Measurements from ENCODE around the gene L1TD1. TPM values are rescaled to one million over a fixed set of nuclear protein-coding genes. Genes with fewer than 3 reads are reported as not detected.

The L1TD1 gene
- total and polyA plus RNA-seq, 2 donors (not counting 1 experiment from before 2014, with no cell fraction given), result 0.17 TPM; not detected in 1

GRCh38 chr1:62185677-62186076 is 9.0 kb upstream of the L1TD1 start:
- no peaks in the 10 kb centered on the region for H3K36me3 ChIP-seq (ENCODE audit: control insufficient read depth, insufficient read depth, low read length)
- no peaks in the 10 kb centered on the region for H3K9me3 ChIP-seq (ENCODE audit: control insufficient read depth, insufficient read depth, low read depth, low read length)
- H3K79me2 ChIP-seq (ENCODE audit: control insufficient read depth, insufficient read depth, low read length), result no peaks in the 10 kb centered on the region
- no peak overlapping the region for H3K27ac ChIP-seq (ENCODE audit: insufficient read depth, low read length)
- H3K4me2 ChIP-seq (ENCODE audit: extremely low read depth, insufficient read depth, low read length), result no peak overlapping the region
- H3K9ac ChIP-seq (ENCODE audit: insufficient read depth, low read length), result no peak overlapping the region
- H3K4me1 ChIP-seq (ENCODE audit: control insufficient read depth, extremely low read depth, insufficient read depth, low read length), result no peaks in the 10 kb centered on the region
- TF ChIP-seq EZH2 (IDR thresholded peaks at IDR 0.05; ENCODE audit: low read length, missing control alignments) (no peak), CTCF (conservative IDR thresholded peaks at IDR 0.05 in 1 of 2, IDR thresholded peaks at IDR 0.05 in 1 of 2; ENCODE audit: low read depth in 1 of 2, low read length in 2 of 2) (no peak)
- no peaks in the 10 kb centered on the region for H3K27me3 ChIP-seq (ENCODE audit: control insufficient read depth, insufficient read depth, low read length)
- H4K20me1 ChIP-seq (ENCODE audit: control insufficient read depth, extremely low read depth, insufficient read depth, low read length), result no peaks in the 10 kb centered on the region
- H3K4me3 ChIP-seq (replicated peaks in 1 of 4; ENCODE audit: control extremely low read depth in 1 of 4, insufficient read depth in 1 of 4, low read depth in 3 of 4, low read length in 4 of 4), result no peak overlapping the region
- H2AFZ ChIP-seq (ENCODE audit: low read length), result no peak overlapping the region
- DNase-seq (ENCODE audit: low read depth in 2 of 2), result no peak

- Histone ChIP-seq H2AFZ (ENCODE audit: low read length) (no peak overlapping the region), H3K9me3 (ENCODE audit: control insufficient read depth, insufficient read depth, low read depth, low read length) (no peaks in the 10 kb centered on the region), H3K4me2 (ENCODE audit: extremely low read depth, insufficient read depth, low read length) (no peak overlapping the region), H4K20me1 (ENCODE audit: control insufficient read depth, extremely low read depth, insufficient read depth, low read length) (no peaks in the 10 kb centered on the region), H3K27me3 (ENCODE audit: control insufficient read depth, insufficient read depth, low read length) (no peaks in the 10 kb centered on the region), H3K4me3 (replicated peaks in 1 of 4; ENCODE audit: control extremely low read depth in 1 of 4, insufficient read depth in 1 of 4, low read depth in 3 of 4, low read length in 4 of 4) (no peak overlapping the region), H3K9ac (ENCODE audit: insufficient read depth, low read length) (no peak overlapping the region), H3K36me3 (ENCODE audit: control insufficient read depth, insufficient read depth, low read length) (no peaks in the 10 kb centered on the region), H3K79me2 (ENCODE audit: control insufficient read depth, insufficient read depth, low read length) (no peaks in the 10 kb centered on the region), H3K27ac (ENCODE audit: insufficient read depth, low read length) (no peak overlapping the region), H3K4me1 (ENCODE audit: control insufficient read depth, extremely low read depth, insufficient read depth, low read length) (no peaks in the 10 kb centered on the region)
- TF ChIP-seq CTCF (conservative IDR thresholded peaks at IDR 0.05 in 1 of 2, IDR thresholded peaks at IDR 0.05 in 1 of 2; ENCODE audit: low read depth in 1 of 2, low read length in 2 of 2), result no peak
- no peak for TF ChIP-seq EZH2 (IDR thresholded peaks at IDR 0.05; ENCODE audit: low read length, missing control alignments)
- DNase-seq (ENCODE audit: low read depth in 2 of 2), result no peak
Measured at GRCh38 chr1:62187548-62187947, 7.1 kb upstream of the L1TD1 start.

- Histone ChIP-seq H3K4me2 (ENCODE audit: extremely low read depth, insufficient read depth, low read length) (no peak overlapping the region), H3K79me2 (ENCODE audit: control insufficient read depth, insufficient read depth, low read length) (no peaks in the 10 kb centered on the region), H4K20me1 (ENCODE audit: control insufficient read depth, extremely low read depth, insufficient read depth, low read length) (no peaks in the 10 kb centered on the region), H3K4me3 (replicated peaks in 1 of 4; ENCODE audit: control extremely low read depth in 1 of 4, insufficient read depth in 1 of 4, low read depth in 3 of 4, low read length in 4 of 4) (no peak overlapping the region), H2AFZ (ENCODE audit: low read length) (no peak overlapping the region), H3K4me1 (ENCODE audit: control insufficient read depth, extremely low read depth, insufficient read depth, low read length) (no peaks in the 10 kb centered on the region), H3K9ac (ENCODE audit: insufficient read depth, low read length) (no peak overlapping the region), H3K27ac (ENCODE audit: insufficient read depth, low read length) (no peak overlapping the region), H3K9me3 (ENCODE audit: control insufficient read depth, insufficient read depth, low read depth, low read length) (no peaks in the 10 kb centered on the region), H3K36me3 (ENCODE audit: control insufficient read depth, insufficient read depth, low read length) (no peaks in the 10 kb centered on the region), H3K27me3 (ENCODE audit: control insufficient read depth, insufficient read depth, low read length) (no peaks in the 10 kb centered on the region)
- TF ChIP-seq EZH2 (IDR thresholded peaks at IDR 0.05; ENCODE audit: low read length, missing control alignments) (no peak), CTCF (conservative IDR thresholded peaks at IDR 0.05 in 1 of 2, IDR thresholded peaks at IDR 0.05 in 1 of 2; ENCODE audit: low read depth in 1 of 2, low read length in 2 of 2) (no peak)
- no peak for DNase-seq (ENCODE audit: low read depth in 2 of 2)
Measured at GRCh38 chr1:62188111-62188510, 6.5 kb upstream of the L1TD1 start.

Measured in fibroblast of lung (primary cell).